HG02610 (cell line): ENCODE data around the gene C15orf40.
A peak's percentile ranks its signal among the peaks of the same experiment; 100 is the strongest.
"Not testable (repeated sequence)": the region's sequence is repeated elsewhere in the genome, so short reads cannot be mapped to it uniquely, and the experiment has no call there.

Experiments used
- ATAC-seq: cut with Tn5 transposase; IDR thresholded peaks from one replicate; pipeline ENCODE4 v1.9.1; 2021; ENCODE audit warnings: mild to moderate bottlenecking, moderate library complexity; ENCODE audit not compliant: unreplicated experiment

The C15orf40 gene

DNA sequence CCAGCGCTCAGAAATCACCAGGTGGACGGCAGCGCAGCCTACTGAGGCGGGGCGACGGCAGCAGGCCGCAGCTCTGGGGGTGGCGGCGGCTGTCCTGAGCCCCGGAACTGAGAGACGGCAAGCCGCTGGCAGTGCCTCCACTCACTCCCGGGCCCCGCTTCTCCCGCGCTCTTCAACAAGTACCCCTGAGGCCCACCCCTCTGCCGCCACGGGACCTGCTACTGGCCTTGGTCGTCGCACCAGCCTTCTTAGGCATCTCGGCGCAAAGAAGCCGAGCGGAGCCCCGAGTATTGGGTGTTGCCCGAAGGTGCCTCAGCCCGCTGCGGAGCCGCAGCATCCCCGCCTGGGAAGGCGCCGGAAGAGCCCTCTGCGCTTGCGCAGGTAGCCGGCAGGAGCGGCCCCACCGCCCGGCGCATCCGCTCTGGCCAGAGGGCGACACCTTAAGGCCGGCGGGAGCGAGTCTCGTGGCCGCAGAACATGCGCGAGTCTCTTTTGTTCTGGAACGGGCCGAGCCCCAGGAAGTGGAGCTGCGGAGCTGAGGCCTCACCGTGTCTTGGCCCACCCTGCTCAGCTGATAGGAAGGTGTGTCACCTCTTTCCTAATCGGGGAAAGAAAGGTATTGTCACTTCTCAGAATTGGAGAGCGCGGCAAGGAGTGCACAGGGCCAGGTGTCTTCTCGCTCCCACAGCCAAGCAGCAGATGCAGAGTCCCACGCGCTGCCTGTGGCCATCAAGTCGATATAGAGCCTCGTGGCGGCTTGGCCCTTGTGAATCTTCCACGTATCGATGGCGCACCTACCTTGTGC, at the start of gene C15orf40:
C15orf40 (minus strand) TSS at position 369 of the 805 bp plus-strand sequence; CDS start at position 337, 32 bp downstream.
- ATAC-seq = peak; percentile 85

DNA sequence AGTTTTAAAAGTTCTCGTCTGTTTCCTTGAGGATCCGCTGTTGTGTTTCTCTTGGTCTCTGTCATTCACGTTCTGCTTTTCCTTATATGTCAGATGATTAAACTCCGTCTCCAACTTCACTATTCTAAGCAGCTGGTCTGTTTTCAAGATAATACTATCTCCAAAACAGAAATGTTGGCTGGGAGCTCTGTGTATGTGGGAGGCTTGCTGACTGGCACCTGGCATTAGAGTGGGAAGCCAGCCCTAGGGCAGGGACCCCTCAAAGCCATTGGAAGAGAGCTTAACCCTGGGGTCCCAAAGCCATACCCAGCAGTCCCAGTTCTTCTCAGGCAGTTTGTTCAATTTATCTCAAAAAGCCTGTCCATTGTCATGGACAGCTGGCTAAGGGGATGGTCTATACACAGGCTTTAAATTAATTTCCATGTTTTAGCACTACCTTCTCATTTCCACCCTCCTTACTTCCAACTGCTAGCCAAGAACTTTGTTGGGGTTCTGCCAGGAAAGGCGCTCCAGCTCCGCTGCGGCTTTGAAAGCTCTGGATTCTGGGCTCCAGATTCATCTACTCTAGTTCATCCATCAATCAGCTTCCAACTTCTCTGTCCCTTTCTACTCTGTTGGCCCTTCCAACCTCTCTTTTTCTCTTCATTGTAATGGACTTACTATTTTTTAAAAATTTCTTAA, 46.4 kb upstream of the C15orf40 start:
- ATAC-seq = no peak

- ATAC-seq = no peak
Observed at GRCh38 chr15:83057002-83057401, 45.6 kb upstream of the C15orf40 start.

DNA sequence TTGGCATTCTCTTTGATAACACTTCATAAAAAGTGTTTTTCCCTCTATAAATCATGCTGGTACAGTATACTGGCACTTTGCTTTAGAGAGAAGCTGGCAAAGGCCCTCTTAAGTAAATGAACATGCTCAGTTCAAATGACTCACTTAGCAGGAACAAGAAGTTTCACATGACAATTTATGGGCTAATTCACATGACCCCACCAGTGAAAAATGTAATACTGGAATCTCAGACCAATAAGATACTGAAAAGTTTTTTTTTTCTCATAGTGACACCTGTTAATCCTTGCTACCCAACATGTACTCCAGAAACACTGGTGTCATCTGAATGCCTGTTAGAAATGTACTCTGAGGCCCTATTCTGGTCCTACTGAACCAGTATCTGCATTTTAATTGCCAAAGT, 41.7 kb upstream of the C15orf40 start:
- no peak for ATAC-seq

DNA sequence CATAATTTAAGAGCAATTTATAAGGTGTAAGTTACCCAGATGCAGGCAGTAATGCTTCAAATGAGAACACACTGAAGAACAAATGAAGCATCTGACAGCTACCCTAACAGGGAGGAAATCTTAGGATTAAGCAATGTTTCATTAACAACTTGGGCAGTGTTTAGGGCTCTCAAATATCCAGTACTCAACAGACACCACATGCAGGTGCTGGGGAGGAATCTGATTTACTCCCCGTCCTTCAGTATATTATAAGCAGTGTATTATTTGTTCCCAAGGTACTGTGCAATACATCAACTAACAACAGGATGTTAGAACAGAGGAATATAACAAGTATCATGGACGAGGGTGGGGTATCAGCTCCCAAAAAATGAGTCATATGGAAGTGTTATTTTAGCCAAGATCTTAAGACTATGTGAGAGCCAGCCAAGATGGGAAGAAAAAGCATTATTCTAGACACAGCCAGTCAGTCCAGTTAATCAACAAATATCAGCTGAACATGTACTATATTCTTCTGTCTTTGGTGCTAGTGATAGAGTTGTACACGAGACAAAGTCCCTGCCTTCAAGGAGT, 35.2 kb upstream of the C15orf40 start:
- ATAC-seq = no peak

GRCh38 chr15:83044156-83044555, 32.7 kb upstream of the C15orf40 start:
- ATAC-seq = no peak

DNA sequence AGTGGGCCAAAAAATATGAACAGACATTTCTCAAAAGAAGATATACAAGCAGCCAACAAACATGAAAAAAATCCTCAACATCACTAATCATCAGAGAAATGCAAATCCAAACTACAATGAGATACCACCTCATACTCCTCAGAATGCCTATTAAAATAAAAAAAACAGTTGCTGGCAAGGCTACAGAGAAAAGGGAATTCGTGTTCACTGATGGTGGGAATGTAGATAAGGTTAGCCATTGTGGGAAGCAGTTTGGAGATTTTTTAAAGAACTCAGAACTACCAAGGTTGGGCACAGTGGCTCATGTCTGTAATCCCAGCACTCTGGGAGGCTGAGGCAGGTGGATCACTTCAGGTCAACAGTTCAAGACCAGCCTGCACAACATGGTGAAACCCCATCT, 27.8 kb upstream of the C15orf40 start:
- ATAC-seq = no peak

DNA sequence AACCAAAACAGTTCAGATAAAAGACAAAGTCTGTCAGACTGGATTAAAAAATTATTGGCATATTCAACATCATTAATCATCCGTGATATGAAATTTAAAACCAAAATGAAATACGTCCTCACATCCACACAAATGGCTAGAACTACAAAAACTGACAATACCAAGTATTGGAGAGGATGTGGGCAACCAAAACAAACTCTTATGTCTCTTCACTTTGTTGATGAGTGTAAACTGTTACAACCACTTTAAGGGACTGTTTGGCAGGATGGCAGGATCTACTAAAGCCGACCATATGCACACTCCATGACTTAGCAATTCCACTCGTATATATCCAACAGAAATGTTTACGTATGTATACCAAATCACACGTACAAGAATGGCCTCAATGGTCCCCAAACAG, 24.8 kb upstream of the C15orf40 start:
- no peak for ATAC-seq

GRCh38 chr15:83031234-83031633, 19.8 kb upstream of the C15orf40 start:
- ATAC-seq = not testable (repeated sequence)

- no peak for ATAC-seq
Observed at GRCh38 chr15:83030021-83030420, 18.6 kb upstream of the C15orf40 start.

- ATAC-seq = no peak
Observed at GRCh38 chr15:83018436-83018835, 7.0 kb upstream of the C15orf40 start.

DNA sequence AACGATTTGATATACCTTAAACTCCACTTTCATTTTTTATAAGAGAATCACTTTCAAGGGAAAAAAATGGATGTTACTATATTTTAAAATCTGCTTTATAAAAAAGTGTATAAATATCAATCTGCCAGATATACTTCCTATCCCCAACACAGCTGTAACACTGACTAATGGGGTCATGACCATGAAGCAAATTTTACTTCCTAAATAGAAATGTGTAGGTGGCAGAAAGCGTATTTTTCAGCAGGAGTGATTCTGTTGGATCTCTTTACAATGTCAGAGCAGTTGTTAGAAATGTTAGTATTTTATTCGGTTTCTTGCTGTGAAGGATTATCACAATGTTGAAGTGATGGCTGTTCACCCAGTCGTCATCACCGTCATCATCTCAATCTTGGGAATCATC, 5.5 kb upstream of the C15orf40 start:
- ATAC-seq = no peak

DNA sequence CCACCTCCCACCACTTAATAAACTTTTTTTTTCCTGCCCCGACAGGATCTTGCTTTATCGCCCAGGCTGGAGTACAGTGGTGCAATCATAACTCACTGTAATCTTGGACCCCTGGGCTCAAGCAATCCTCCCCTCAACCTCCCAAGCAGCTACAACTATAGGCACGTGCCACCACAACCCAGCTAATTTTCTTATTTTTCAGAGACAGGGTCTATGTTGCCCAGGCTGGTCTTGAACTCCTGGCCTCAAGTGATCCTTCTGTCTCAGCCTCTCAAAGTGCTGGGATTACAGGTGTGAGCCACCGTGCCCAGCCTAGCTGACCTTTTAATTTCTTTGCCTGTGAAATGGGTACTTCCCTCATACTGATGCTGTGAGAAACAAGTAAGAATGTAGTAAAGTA, 3.9 kb upstream of the C15orf40 start:
- no peak for ATAC-seq

GRCh38 chr15:83014205-83014653, 2.8 kb upstream of the C15orf40 start:
- no peak for ATAC-seq

DNA sequence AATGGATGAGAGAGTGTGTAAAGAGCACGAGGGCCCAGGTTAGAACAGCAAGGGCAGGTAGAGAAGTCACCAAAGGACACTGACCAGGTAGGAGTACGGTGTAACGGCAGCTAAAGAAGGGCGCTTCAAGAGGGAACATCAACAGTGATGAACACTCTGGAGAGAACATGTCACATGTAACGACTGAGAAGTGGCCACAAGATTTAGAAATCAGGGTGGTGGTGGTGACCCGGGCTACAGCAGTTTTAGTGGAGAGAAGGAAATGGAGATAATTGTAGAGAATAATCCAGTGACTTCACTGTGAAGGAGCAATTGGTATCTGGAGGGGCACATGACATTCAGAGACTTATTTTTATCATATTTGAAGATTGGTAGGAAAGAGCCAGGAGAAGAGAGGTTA, 1.2 kb upstream of the C15orf40 start:
- ATAC-seq = no peak

DNA sequence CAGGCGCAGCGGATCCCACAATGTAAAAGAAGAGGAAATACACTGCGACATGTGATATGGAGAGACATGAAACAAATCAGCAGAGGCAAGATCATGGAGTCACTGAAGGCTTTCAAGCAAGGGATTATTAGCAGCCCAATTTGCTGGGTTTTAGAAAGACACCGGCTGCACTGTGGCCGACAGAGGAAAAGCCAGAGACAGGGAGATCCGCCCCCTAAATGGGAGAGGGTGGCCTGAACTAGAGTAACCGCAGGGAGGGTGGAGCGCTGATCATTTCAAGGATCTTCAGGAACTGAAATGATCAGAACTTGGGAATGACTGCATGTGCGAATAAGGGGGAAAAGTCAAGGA, 612 bp upstream of the C15orf40 start:
- no peak for ATAC-seq

DNA sequence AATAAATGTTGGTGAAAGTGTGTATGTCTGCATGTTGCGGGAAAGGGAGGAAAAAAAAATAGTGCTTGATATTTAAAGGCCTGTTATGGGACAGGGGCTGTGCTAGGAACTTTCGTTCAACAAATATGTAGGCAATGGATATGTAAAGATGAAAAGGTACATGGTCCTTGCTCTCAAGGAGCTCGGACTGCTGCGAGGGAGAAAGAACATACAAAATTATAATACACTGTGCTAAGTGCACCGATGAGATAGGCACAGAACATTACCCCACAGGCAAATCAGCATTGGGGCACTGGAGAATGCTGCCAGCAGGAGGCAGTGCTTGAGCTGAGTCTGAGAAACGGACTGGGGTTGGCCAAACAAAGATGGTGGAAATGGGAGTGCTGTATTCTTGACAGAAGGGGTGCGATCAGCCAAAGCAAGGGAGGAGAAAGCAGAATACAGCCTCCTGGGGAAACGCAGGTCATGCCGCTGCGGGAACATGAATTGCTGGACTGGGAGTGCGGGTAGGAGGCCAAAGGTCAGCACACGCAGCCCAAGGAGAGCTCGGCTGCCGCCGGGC, 649 bp downstream of the C15orf40 start:
- ATAC-seq = peak; percentile 58

- not testable (repeated sequence) for ATAC-seq
Observed at GRCh38 chr15:83000672-83001031, 10.8 kb downstream of the C15orf40 start.

GRCh38 chr15:82999905-83000671, 11.4 kb downstream of the C15orf40 start:
- peak; percentile 59 for ATAC-seq

DNA sequence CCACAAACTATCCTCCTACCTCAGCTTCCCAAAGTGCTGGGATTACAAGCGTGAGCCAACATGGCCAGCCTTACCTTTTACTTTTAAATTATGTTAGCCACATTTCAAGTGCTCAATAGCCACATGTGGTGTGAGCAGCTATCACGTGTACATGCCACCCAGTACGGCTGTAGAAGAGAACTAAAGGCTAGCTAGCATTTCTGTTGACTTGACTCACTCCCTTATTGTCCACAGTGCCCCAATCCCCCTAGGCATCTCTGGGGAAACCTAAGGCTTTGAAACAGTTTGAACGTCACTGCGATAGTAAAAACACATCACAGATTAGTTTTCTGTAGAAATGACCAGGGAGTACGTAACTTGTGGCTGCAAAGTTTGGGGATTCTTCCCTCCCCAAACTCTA, 12.0 kb downstream of the C15orf40 start:
- no peak for ATAC-seq

- ATAC-seq = no peak
Observed at GRCh38 chr15:82995938-82996337, 15.5 kb downstream of the C15orf40 start.
